ENCODE data around the gene PLCH2. TPM values are rescaled to one million over a fixed set of nuclear protein-coding genes. Genes with fewer than 3 reads are reported as not detected.

PLCH2 gene
- total RNA-seq, 1 donor from 2014 or later: 30.7 TPM

DNA sequence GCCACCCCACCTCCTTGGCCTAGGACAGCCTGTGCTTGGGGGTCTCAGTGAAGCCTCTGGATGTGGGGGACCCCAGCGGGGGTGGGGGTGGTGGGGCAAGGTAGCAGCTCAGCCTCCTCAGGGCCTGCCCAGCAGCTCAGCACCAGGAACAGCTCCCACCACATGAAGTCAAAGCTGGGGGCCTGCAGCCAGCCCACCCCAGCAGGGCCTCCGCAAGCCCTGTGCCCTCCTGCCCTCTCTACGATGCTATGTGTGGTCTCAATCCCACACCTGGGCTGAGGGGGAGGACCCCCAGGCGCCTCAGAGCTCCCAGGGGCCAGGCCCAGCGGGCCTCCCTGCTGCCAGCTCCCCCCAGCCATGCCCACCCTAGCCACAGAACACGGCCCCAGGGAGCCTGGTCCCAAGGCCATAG, 31.7 kb downstream of the PLCH2 start:
- H3K4me1 ChIP-seq: peaks cover 20% of the 10 kb centered on the region
- intact Hi-C loops (cut with DNase I): no loop called here
- peaks cover 3 to 42% of the 10 kb centered on the region in 2 donors for H3K36me3 ChIP-seq
- H3K4me3 ChIP-seq: no peak overlapping the region
- no peaks in the 10 kb centered on the region for H3K27me3 ChIP-seq
- no peak overlapping the region for H3K27ac ChIP-seq
- no peak for DNase-seq (ENCODE audit: extremely low spot score in 2 of 2)
- no peak for TF ChIP-seq POLR2AphosphoS5 (IDR thresholded peaks at IDR 0.05; ENCODE audit: insufficient read depth in 1 of 2, low read depth in 1 of 2)
- TF ChIP-seq, protein P1, sequence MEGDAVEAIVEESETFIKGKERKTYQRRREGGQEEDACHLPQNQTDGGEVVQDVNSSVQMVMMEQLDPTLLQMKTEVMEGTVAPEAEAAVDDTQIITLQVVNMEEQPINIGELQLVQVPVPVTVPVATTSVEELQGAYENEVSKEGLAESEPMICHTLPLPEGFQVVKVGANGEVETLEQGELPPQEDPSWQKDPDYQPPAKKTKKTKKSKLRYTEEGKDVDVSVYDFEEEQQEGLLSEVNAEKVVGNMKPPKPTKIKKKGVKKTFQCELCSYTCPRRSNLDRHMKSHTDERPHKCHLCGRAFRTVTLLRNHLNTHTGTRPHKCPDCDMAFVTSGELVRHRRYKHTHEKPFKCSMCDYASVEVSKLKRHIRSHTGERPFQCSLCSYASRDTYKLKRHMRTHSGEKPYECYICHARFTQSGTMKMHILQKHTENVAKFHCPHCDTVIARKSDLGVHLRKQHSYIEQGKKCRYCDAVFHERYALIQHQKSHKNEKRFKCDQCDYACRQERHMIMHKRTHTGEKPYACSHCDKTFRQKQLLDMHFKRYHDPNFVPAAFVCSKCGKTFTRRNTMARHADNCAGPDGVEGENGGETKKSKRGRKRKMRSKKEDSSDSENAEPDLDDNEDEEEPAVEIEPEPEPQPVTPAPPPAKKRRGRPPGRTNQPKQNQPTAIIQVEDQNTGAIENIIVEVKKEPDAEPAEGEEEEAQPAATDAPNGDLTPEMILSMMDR (IDR thresholded peaks at IDR 0.05): no peak
- no peak for TF ChIP-seq POLR2A (IDR thresholded peaks at IDR 0.05)
- no peaks in the 10 kb centered on the region for H3K9me3 ChIP-seq

DNA sequence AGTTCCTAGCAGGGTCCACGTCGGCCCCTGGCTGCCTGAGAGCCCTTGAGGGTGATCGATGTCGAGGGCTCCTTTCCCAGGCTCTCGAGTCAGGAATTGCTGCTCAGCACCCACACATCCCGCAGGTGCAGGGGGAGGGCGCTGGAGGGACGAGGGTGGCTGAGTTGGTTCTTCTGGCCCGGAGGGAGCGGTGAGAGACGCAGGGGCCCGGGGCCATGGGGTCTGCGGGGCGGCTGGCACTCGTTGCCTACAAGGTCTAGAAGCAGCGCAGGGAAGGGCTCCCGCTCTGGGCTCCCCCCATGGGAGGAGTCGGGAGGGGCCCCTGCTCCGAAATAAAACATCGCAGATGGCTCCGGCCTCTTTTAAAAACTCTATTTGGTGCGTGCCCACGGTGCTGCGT, 32.1 kb downstream of the PLCH2 start:
- H3K4me1 ChIP-seq: peaks cover 20% of the 10 kb centered on the region
- DNase-seq (ENCODE audit: extremely low spot score in 2 of 2): no peak
- no peak overlapping the region for H3K4me3 ChIP-seq
- TF ChIP-seq POLR2A (IDR thresholded peaks at IDR 0.05): no peak
- no peak for TF ChIP-seq POLR2AphosphoS5 (IDR thresholded peaks at IDR 0.05; ENCODE audit: insufficient read depth in 1 of 2, low read depth in 1 of 2)
- TF ChIP-seq, protein P1 (IDR thresholded peaks at IDR 0.05): no peak
- peaks cover 3 to 47% of the 10 kb centered on the region in 2 donors for H3K36me3 ChIP-seq
- H3K9me3 ChIP-seq: no peaks in the 10 kb centered on the region
- no peaks in the 10 kb centered on the region for H3K27me3 ChIP-seq
- H3K27ac ChIP-seq: no peak overlapping the region
- intact Hi-C loops (cut with DNase I): no loop called here

DNA sequence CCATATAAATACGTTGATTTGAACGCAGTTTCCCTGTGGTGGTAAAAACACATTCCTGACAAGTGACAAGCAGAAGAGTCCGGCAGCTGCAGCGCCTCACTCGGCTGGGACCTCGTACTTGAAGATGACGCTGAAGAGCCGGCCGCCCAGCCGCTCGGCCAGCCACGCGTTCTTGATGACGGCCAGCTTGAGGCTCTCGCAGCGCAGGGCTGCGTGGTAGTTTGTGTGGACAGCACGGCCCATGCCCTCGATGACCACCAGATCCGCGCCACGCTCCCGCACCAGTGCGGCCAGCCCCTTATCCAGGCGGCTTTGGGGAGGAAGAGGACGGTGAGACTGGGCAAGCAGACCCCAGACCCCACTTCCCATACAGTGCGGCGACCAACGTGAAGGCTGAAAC, 32.7 kb downstream of the PLCH2 start:
- Histone ChIP-seq H3K36me3 (peaks cover 3 to 52% of the 10 kb centered on the region in 2 donors), H3K27me3 (no peaks in the 10 kb centered on the region), H3K4me1 (peaks cover 15% of the 10 kb centered on the region), H3K9me3 (no peaks in the 10 kb centered on the region), H3K27ac (no peak overlapping the region), H3K4me3 (no peak overlapping the region)
- no peak for DNase-seq (ENCODE audit: extremely low spot score in 2 of 2)
- TF ChIP-seq POLR2AphosphoS5 (IDR thresholded peaks at IDR 0.05; ENCODE audit: insufficient read depth in 1 of 2, low read depth in 1 of 2) (no peak), POLR2A (IDR thresholded peaks at IDR 0.05) (no peak)
- TF ChIP-seq, protein P1 (IDR thresholded peaks at IDR 0.05): no peak
- intact Hi-C loops (cut with DNase I): no loop called here

DNA sequence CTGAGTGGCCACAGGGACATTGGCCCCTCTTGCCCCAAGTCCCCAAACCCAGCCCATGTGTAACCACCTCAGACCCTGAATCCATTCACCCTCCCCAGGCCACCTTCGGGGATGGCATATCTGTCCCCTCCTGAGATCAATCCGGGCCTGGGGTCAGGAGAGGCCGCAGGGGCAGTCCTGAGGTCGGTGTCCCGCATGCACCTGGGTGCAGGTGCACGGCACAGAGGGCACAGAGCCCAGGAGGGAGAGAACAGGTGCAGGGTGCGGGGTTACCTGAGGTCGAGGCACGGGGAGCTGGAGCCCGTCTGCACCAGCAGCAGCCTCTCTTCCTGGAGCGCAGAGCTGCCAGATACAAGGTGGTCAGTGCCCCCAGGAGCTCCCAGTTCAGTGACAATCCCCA, 33.5 kb downstream of the PLCH2 start:
- no peaks in the 10 kb centered on the region for H3K9me3 ChIP-seq
- no peak overlapping the region for H3K4me3 ChIP-seq
- intact Hi-C loops (cut with DNase I): no loop called here
- DNase-seq (ENCODE audit: extremely low spot score in 2 of 2): no peak
- no peak overlapping the region for H3K27ac ChIP-seq
- TF ChIP-seq, protein P1 (IDR thresholded peaks at IDR 0.05): no peak
- no peak for TF ChIP-seq POLR2A (IDR thresholded peaks at IDR 0.05)
- TF ChIP-seq POLR2AphosphoS5 (IDR thresholded peaks at IDR 0.05; ENCODE audit: insufficient read depth in 1 of 2, low read depth in 1 of 2): no peak
- H3K36me3 ChIP-seq: peaks cover 3 to 57% of the 10 kb centered on the region in 2 donors
- no peaks in the 10 kb centered on the region for H3K27me3 ChIP-seq
- H3K4me1 ChIP-seq: peaks cover 7% of the 10 kb centered on the region

DNA sequence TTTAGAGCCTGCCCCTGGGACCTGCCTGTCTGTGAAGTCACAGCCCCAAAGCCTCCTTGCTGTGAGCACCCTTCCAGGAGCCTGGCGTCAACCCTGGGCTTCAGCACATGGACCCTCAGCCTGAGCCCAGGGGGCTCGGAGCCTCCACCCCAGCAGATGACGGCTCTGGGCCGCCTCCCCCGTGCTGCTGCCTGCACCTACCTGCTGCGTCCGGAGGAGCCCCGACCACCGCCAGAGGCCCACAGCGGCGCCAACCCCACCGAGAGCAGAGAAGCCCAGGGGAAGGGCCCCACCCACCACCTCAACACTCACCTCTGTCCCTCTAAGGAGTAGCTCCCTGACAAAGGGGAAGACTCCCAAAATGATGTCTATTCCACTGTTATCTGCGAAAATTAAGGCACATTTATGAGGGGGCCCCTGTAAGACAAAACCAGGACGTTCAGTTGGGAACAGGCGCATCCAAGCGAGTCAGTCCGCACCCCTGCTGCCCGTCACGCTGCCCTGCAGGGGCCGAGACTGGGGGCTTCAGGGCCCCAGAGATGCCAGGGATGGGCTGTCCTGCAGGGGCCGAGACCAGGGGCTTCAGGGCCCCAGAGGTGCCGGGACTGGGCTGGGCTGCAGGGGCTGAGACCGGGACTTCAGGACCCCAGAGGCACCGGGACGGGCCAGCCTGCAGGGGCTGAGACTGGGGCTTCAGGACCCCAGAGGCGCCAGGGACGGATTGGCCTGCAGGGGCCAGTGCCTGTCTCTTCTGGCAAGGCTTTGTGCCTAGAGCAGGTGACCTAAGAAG, 34.5 kb downstream of the PLCH2 start:
- H3K27me3 ChIP-seq: no peaks in the 10 kb centered on the region
- no peaks in the 10 kb centered on the region for H3K4me1 ChIP-seq
- peaks cover 3 to 64% of the 10 kb centered on the region in 2 donors for H3K36me3 ChIP-seq
- intact Hi-C loops (cut with DNase I): no loop called here
- H3K4me3 ChIP-seq: no peak overlapping the region
- DNase-seq (ENCODE audit: extremely low spot score in 2 of 2): no peak
- H3K9me3 ChIP-seq: no peaks in the 10 kb centered on the region
- TF ChIP-seq, protein P1 (IDR thresholded peaks at IDR 0.05): no peak
- TF ChIP-seq POLR2AphosphoS5 (IDR thresholded peaks at IDR 0.05; ENCODE audit: insufficient read depth in 1 of 2, low read depth in 1 of 2): no peak
- no peak for TF ChIP-seq POLR2A (IDR thresholded peaks at IDR 0.05)
- H3K27ac ChIP-seq: no peak overlapping the region
